HG02759 (cell line): ENCODE data around the gene BOD1L1.

Experiments used
- ATAC-seq: cut with Tn5 transposase; IDR thresholded peaks from one replicate; pipeline ENCODE4 v1.9.1; 2021; ENCODE audit warnings: mild to moderate bottlenecking, moderate library complexity; ENCODE audit not compliant: unreplicated experiment

The BOD1L1 gene

GRCh38 chr4:13540446-13541175, 86.9 kb downstream of the BOD1L1 start:
- ATAC-seq: no peak

DNA sequence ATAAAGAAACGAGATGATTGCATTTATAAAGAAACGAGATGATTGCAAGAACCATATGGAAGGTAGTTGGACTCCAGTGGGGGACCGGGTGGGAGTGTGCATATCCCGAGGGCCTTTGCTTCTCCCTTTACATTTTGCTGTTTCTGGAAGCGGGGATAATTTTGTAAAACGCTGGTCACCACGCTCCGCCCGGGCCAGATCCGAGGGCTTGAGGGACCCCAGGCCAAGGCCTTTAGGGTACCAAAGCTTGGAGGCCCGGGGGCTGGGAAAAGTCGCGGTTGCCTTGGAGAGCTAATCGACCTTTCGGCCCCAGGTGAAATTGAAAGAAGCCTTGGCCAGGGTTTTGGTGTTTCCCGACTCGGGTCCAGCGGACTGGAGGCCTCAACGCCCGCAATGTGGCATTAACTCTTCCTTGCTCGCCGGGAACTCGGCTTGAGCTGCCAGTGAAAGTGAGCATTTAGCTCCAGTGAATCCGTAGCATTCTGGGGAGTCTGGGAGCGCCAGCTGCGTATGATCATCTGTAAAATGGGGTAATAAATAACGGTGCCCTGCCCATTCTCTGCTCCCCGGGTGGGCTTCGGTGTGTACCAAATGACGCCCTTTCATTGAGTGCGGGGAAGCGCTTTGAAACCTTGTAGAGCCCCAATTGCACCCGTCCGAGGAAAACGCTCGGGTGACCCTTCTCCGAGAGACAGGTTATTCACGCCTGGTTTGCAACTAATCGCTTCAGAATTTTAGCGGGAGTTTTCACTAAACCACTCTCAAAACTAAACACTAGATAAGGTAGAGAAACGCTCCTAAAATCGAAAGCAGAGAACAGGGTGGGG, 87.7 kb downstream of the BOD1L1 start:
- no peak for ATAC-seq

DNA sequence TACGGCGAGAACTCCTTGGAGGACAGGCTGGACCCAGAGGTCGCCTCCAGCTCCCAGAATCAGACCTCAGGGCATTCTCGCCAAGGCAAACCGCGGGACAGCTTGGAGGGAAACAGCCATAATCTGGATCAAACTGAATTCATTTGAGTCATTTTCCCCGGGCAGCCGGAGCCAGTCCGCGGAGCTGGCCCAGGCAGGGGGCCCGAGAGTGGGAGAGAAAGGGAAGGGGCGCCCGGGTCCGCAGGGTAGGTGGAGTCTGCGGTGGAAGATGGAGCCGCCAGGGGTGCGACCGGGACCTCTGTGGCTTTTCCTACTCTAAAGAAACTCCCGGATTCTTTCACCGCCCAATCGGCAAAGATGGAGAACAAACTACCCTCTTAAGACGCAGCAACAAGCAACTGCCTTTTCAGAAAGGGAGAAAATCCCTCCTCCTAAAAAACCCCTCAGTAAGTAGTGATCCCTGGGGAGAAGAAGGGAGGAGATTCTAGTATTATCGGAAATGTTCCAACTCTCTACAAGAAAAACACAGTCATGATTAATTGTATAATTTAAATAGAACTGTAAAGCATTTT, 88.4 kb downstream of the BOD1L1 start:
- no peak for ATAC-seq

DNA sequence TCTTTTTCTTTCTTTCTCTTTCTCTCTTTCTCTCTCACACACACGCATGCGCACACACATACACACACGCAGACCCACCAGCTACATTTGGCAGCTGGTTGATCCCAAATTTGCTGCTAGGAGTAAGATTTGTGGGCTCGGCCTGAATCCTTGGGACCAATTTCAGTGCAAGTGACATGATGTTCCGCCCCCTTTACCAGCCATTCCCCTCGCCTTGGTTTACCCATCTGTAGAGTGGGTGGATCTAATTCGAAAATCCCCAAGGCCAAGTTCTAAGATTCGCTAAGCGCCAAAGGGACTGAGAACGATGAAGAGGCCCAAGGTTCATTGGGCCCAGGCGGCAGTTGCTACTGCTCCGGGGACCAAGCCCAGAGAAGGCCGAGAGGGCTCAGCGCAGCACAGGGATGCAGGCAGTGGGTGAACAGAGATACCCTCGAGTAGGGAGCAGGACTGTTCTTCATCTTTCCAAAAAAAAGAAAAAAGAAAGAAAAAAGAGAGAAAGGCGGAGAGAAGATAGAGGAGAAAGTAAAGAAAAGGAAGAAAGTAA, 89.0 kb downstream of the BOD1L1 start:
- no peak for ATAC-seq

DNA sequence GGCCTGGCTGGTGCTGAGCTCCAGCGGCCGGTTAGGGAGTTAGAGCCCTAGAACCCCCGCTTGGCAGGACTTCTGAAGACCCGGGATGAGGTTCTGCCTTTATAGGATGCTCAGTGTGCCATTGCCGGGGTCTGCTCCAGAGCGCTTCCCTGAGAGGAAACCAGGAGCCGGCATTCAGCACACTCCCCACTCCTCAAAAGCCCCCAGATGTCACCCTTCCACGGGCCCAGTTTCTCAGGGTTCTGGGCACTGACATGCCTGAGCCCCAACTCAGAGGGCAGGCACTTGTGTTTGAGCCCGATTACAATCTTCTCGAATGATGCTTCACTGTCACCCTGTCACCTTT, 89.7 kb downstream of the BOD1L1 start:
- ATAC-seq: no peak

DNA sequence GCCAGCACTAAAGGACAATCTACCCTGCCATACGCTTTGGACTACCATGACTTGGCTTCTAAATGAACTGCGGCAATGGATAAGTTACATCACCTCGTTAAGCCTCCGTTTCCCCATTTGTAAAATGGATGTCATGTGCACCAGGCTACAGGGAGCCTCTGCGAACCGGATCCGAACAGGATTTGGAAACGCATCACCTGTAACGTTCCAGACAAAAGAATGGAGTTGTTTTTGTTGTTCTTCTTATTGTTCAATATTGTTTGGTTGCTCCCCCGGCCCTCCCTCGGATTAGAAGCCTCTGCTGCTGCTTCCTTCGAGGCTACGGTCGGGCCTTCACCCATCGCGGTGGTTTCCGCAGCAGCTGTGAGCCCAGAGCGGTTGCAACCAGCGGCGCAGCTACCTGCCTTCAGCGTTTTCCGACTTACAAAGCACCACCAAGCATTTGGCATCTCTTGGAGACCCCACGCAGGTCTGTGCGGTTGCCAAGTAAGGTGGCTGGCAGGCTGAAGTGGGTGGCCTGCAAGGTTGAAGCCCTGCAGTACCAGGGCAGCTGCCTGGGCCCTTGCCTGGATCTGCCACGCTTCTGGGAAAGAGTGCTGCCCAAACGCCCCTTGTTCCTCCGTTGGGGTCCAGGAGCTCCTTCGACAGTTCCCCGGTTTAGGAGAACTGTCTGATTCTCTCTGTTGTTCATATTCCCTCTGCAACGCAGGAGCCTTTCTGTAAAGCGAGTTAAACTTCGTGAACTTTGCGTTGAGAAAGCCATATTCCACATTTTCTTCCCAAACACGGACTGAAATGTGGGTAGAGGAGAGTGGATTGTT, 90.3 kb downstream of the BOD1L1 start:
- ATAC-seq: no peak

DNA sequence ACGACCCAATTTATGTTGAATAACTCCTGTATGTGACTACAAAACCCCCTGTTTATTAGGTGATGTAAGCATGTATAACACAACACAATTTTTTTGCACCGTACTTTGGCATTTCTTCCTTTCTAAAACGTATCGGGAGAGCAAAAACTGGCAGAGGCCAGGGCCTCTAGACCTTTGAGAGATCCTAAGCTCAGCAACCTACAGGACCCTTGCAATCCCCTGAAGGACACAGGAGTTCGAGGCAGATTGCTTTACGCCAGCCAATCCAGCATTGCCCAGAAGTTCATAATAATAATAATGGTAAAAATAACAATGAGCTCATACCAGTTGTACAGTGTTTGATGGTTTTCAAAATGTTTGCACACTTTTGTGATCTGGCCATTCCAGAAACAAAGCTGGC, 90.9 kb downstream of the BOD1L1 start:
- no peak for ATAC-seq

- no peak for ATAC-seq
Measured at GRCh38 chr4:13535708-13536361, 91.7 kb downstream of the BOD1L1 start.

GRCh38 chr4:13535118-13535517, 92.4 kb downstream of the BOD1L1 start:
- ATAC-seq: no peak

GRCh38 chr4:13534344-13535063, 93.0 kb downstream of the BOD1L1 start:
- ATAC-seq: no peak

GRCh38 chr4:13533670-13534343, 93.7 kb downstream of the BOD1L1 start:
- ATAC-seq: no peak

GRCh38 chr4:13531625-13531998, 95.9 kb downstream of the BOD1L1 start:
- ATAC-seq: no peak

DNA sequence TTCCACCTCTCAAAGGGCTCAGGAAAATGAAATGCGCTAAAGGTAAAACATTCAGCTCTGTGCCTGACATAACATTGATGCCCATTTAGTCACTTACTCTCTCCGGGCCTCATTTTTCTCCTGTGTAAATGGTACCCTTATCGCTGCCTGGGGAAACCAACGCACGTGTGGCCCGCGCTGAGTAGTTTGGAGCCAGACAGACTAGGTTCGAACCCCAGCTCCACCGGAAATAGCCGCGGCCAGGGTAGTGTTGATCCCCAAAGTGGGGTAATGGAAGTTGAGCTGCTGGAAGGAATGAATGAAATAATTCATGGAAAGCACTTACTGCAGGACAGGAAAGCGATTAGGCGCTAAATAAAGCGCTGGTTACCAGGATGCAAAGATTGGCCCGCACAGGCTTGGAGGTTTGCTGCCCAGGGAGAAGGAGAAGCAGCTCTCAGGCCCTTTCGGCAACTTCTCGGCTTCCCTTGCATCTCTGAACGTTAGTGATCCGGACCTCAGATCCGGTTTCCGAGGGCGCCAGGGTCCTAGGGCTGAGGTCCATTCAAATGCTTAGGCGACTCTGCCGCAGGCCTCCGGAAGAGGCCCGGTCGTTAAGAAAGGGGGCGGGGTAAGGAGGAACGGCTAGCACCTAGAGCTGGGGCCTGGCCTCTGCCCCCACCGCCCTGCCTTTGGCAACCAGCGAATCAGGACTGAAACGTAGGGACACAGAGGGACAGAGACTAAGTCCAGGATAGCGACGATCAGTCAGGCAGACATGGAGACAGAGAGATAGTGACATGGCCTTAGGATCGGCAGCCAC, 96.5 kb downstream of the BOD1L1 start:
- ATAC-seq: no peak

DNA sequence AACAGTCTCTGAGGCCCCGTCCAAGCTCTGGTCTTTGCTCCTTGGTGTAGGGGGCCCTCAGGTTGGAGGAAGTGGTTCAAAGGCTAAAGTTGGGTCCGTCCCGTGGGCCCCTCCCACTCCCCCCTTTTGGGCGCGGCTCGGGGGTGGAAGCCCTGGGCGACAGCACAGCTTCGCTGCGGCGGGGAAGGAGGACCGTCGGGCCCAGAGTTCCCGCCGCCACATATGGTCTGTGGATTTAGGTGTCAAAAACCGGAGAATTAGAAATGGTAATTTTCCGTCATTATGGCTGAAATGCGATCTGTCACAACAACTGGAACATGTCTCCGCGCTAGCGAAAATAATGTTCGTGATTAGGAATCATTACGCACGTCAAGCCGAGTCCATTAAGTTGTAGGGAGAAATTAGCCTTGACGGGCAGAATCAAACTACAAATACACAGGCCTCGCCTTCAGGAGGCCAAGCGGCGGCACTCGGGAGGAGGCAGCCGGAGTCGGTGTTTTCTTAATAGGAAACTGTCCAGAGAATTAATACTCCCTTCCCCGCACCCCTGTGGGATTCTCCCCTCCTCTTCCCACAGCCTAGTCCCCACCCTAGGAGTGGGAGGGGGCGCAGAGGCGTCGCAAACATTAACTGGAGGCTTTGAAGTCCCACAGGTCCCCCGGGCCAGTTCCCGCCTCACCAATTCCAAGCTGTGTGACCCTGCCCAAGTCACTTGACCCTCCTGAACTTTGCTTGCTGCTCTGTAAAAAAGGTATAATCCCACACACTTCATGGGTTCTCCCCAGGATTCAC, 98.2 kb downstream of the BOD1L1 start:
- ATAC-seq: no peak

- no peak for ATAC-seq
Measured at GRCh38 chr4:13528821-13529127, 98.8 kb downstream of the BOD1L1 start.

DNA sequence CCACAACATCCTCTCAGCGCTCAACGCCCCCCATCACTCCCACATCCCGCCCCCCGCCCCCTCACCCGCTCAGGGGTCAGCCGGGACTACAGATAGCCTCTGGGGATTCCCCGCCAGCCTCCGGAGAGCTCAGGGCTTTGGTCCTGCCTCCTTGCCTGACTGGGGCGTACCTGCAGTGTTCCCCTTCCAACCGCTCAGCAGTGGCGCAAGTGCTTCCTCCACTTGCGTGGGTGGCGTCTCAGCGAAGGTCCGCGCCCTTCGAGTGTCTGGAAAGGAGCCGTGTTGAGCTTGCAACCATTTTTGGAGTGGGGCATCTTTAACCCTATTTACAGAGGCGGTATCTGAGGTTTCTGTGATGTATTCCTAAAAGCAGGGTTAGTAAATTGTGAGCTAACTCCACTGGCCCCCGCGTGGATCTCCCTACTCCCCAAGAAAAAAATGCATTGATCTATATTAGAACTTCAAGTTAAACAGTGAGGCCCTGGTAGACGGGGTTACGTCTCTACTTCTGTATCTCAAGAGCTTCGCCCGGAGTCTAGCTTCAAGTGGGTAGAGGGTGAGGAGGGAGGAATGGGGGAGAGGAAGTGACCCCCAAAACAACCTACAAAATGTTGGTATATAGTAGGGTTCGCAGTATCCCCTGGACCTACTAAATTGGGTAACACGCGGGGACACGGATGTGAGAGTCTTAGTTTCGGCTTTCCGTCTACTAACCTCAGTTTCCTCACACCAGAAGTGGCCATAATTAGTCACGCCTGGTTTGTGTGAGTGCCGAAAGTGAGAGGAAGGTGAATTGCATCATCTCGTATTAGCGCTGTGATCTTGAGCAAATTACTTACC, 99.3 kb downstream of the BOD1L1 start:
- ATAC-seq: peak; percentile 75
